ENCODE results near the gene RPS6KA1. TPM values are rescaled to one million over a fixed set of nuclear protein-coding genes. Genes with fewer than 3 reads are reported as not detected.

Gene RPS6KA1
- total RNA-seq, 2 experiments from 2014 or later: 72.2 to 91.0 TPM

- DNase-seq (ENCODE audit: low spot score): peak; percentile 25
- TF ChIP-seq EZH2phosphoT487 (IDR thresholded peaks at IDR 0.05; ENCODE audit: borderline replicate concordance, low read depth, low read length): no peak
- H3K36me3 ChIP-seq (ENCODE audit: insufficient read depth, low read length): peaks cover 12% of the 10 kb centered on the region; the same call in 1 of the 2 replicates
- no peaks in the 10 kb centered on the region for H4K20me1 ChIP-seq (ENCODE audit: insufficient read depth, low read length)
- intact Hi-C loops (cut with micrococcal nuclease; ENCODE audit: unreplicated experiment): loop anchor here (10.0 kb wide), 1 partner anchor 226 kb away; the partner anchor contains the start of gene CD52
- H3K9me2 ChIP-seq (ENCODE audit: insufficient read depth, low read length): no peaks in the 10 kb centered on the region
- H3K9me3 ChIP-seq (ENCODE audit: low read length): no peaks in the 10 kb centered on the region
- ChIA-PET CTCF (ENCODE audit: unreplicated experiment) (interaction anchor here (1.1 kb wide), 2 partner anchors 9 to 39 kb away, joined by 3 read pairs; no protein-coding TSS in a partner anchor), POLR2A (interaction anchor here (1.0 to 2.3 kb wide), 2 partner anchors 15 to 40 kb away, joined by 3 to 12 read pairs; no protein-coding TSS in a partner anchor)
- BruUV-seq (replicated peaks): no TSS peak
- peaks cover 8% of the 10 kb centered on the region; the same call in 1 of the 2 replicates for H3K79me2 ChIP-seq (ENCODE audit: insufficient read depth, low read depth, low read length)
- H3K27ac ChIP-seq (ENCODE audit: low read depth, low read length, poor library complexity, severe bottlenecking): peak overlapping the region; percentile 97
- no peak overlapping the region for H3K4me3 ChIP-seq (ENCODE audit: low read depth, low read length, poor library complexity, severe bottlenecking)
- peak overlapping the region; percentile 21 for H3K4me2 ChIP-seq (ENCODE audit: low read length)
- H2AFZ ChIP-seq (ENCODE audit: low read length): no peak overlapping the region
- peaks cover 90% of the 10 kb centered on the region for H3K4me1 ChIP-seq (ENCODE audit: insufficient read depth, low read length, poor library complexity, severe bottlenecking)
Measured at GRCh38 chr1:26540351-26540750, 10.8 kb downstream of the RPS6KA1 start.

GRCh38 chr1:26541431-26541815 is 11.9 kb downstream of the RPS6KA1 start:
- BruUV-seq (replicated peaks): no TSS peak
- Histone ChIP-seq H3K79me2 (ENCODE audit: insufficient read depth, low read depth, low read length) (peaks cover 16% of the 10 kb centered on the region; the same call in 1 of the 2 replicates), H3K9me3 (ENCODE audit: low read length) (no peaks in the 10 kb centered on the region), H3K36me3 (ENCODE audit: insufficient read depth, low read length) (peaks cover 12% of the 10 kb centered on the region; the same call in 1 of the 2 replicates), H3K4me1 (ENCODE audit: insufficient read depth, low read length, poor library complexity, severe bottlenecking) (peaks cover 91% of the 10 kb centered on the region), H3K4me3 (ENCODE audit: low read depth, low read length, poor library complexity, severe bottlenecking) (peak overlapping the region; percentile 64), H4K20me1 (ENCODE audit: insufficient read depth, low read length) (no peaks in the 10 kb centered on the region), H3K27ac (ENCODE audit: low read depth, low read length, poor library complexity, severe bottlenecking) (peak overlapping the region; percentile 97), H3K9me2 (ENCODE audit: insufficient read depth, low read length) (no peaks in the 10 kb centered on the region), H3K4me2 (ENCODE audit: low read length) (peak overlapping the region; percentile 95), H2AFZ (ENCODE audit: low read length) (no peak overlapping the region; the same call in 1 of the 2 replicates)
- CTCF ChIA-PET (ENCODE audit: unreplicated experiment): interaction anchor here (1.0 kb wide), 2 partner anchors 13 to 40 kb away, joined by 3 to 4 read pairs; no protein-coding TSS in a partner anchor
- no peak for TF ChIP-seq EZH2phosphoT487 (IDR thresholded peaks at IDR 0.05; ENCODE audit: borderline replicate concordance, low read depth, low read length)
- TF ChIP-seq CTCF (conservative IDR thresholded peaks at IDR 0.05; ENCODE audit: low read length): no peak
- no peak for DNase-seq (ENCODE audit: low spot score)
- POLR2A ChIA-PET: interaction anchor here (0.5 to 2.3 kb wide), 6 partner anchors 12 to 993 kb away, joined by 3 to 12 read pairs (median 6); partner anchors contain the start of genes GPATCH3 and RPS6KA1
- intact Hi-C loops (cut with micrococcal nuclease; ENCODE audit: unreplicated experiment): loop anchor here (10.0 kb wide), 1 partner anchor 227 kb away; the partner anchor contains the start of gene CD52

- H3K36me3 ChIP-seq (ENCODE audit: insufficient read depth, low read length): peaks cover 17% of the 10 kb centered on the region
- H4K20me1 ChIP-seq (ENCODE audit: insufficient read depth, low read length): no peaks in the 10 kb centered on the region
- H3K4me3 ChIP-seq (ENCODE audit: low read depth, low read length, poor library complexity, severe bottlenecking): peak overlapping the region; percentile 64
- ChIA-PET CTCF (ENCODE audit: unreplicated experiment) (interaction anchor here (0.6 to 1.2 kb wide), 5 partner anchors 10 to 246 kb away, joined by 3 to 5 read pairs (median 4); no protein-coding TSS in a partner anchor), POLR2A (interaction anchor here (0.5 to 2.3 kb wide), 6 partner anchors 12 to 994 kb away, joined by 3 to 12 read pairs (median 6); partner anchors contain the start of genes GPATCH3 and RPS6KA1)
- peak overlapping the region; percentile 3; the same call in 1 of the 2 replicates for H2AFZ ChIP-seq (ENCODE audit: low read length)
- intact Hi-C loops (cut with micrococcal nuclease; ENCODE audit: unreplicated experiment): loop anchor here (1.0 to 10.0 kb wide), 4 partner anchors 42 to 227 kb away; partner anchors contain the start of genes CD52 and HMGN2
- TSS peak; percentile 66 for BruUV-seq (replicated peaks)
- H3K4me2 ChIP-seq (ENCODE audit: low read length): peak overlapping the region; percentile 95
- H3K4me1 ChIP-seq (ENCODE audit: insufficient read depth, low read length, poor library complexity, severe bottlenecking): peaks cover 97% of the 10 kb centered on the region
- H3K9me3 ChIP-seq (ENCODE audit: low read length): no peaks in the 10 kb centered on the region
- peak overlapping the region; percentile 97 for H3K27ac ChIP-seq (ENCODE audit: low read depth, low read length, poor library complexity, severe bottlenecking)
- no peaks in the 10 kb centered on the region for H3K9me2 ChIP-seq (ENCODE audit: insufficient read depth, low read length)
- peaks cover 22% of the 10 kb centered on the region; the same call in 1 of the 2 replicates for H3K79me2 ChIP-seq (ENCODE audit: insufficient read depth, low read depth, low read length)
- DNase-seq (ENCODE audit: low spot score): peak; percentile 95
- peak; percentile 72 for TF ChIP-seq CTCF (conservative IDR thresholded peaks at IDR 0.05; ENCODE audit: low read length)
- TF ChIP-seq EZH2phosphoT487 (IDR thresholded peaks at IDR 0.05; ENCODE audit: borderline replicate concordance, low read depth, low read length): no peak
Measured at GRCh38 chr1:26541816-26542711, 12.5 kb downstream of the RPS6KA1 start.
